Keratinocyte (primary cell): Measurements from ENCODE around the gene MYO7B. TPM values are rescaled to one million over a fixed set of nuclear protein-coding genes. Genes with fewer than 3 reads are reported as not detected.

Experiments
- DNase-seq: peaks from one replicate; pipeline ENCODE4 v3.0.0-alpha.2; 2011; ENCODE audit warnings: low read depth, missing footprints, low spot score
- FAIRE-seq: peaks from 2 replicates; lab custom pipeline; 2011; peaks lifted over from hg19 to GRCh38; lab: Jason Lieb, UNC
- H2AFZ ChIP-seq: 2 replicates; pipeline ENCODE4 v1.6.0; 2012; ENCODE audit warnings: low read length, control low read depth, inconsistent platforms; ENCODE audit not compliant: control insufficient read depth
- H3K27ac ChIP-seq: 2 replicates; pipeline ENCODE4 v1.5.1; 2011; ENCODE audit warnings: low read length; ENCODE audit not compliant: control insufficient read depth, insufficient read depth
- H3K27me3 ChIP-seq: 3 replicates; pipeline ENCODE4 v1.6.0; 2011; ENCODE audit warnings: low read length; ENCODE audit not compliant: control insufficient read depth, insufficient read depth; ENCODE audit errors: extremely low read depth
- H3K36me3 ChIP-seq, 2 experiments: 2 replicates in 1 of 2; 3 replicates in 1 of 2; pipeline ENCODE4 v1.5.1; 2011; ENCODE audit warnings: low read length in 2 of 2, mild to moderate bottlenecking in 1 of 2; ENCODE audit not compliant: control insufficient read depth in 2 of 2, insufficient read depth in 2 of 2; ENCODE audit errors: extremely low read depth in 1 of 2
- H3K4me1 ChIP-seq: 3 replicates; pipeline ENCODE4 v1.5.1; 2011; ENCODE audit warnings: low read length; ENCODE audit not compliant: control insufficient read depth, insufficient read depth; ENCODE audit errors: extremely low read depth
- H3K4me2 ChIP-seq: 3 replicates; pipeline ENCODE4 v1.6.0; 2011; ENCODE audit warnings: low read depth, low read length; ENCODE audit not compliant: control insufficient read depth, insufficient read depth; ENCODE audit errors: extremely low read depth
- H3K4me3 ChIP-seq, 3 experiments: fragments of 200-600 bp in 1 of 3; sonication (generic) in 1 of 3; 2 replicates in 2 of 3; 3 replicates in 1 of 3; pipeline ENCODE4 v1.5.1; 2011 to 2016; ENCODE audit warnings: low read length in 3 of 3, mild to moderate bottlenecking in 3 of 3, control low read depth in 2 of 3, inconsistent platforms in 1 of 3, low read depth in 1 of 3, mixed read lengths in 1 of 3, mixed run types in 1 of 3, moderate library complexity in 1 of 3; ENCODE audit not compliant: control insufficient read depth in 2 of 3, insufficient read depth in 2 of 3; ENCODE audit errors: extremely low read depth in 1 of 3
- H3K79me2 ChIP-seq: 2 replicates; pipeline ENCODE4 v1.6.0; 2012; ENCODE audit warnings: low read length; ENCODE audit not compliant: control insufficient read depth, insufficient read depth
- H3K9ac ChIP-seq: 3 replicates; pipeline ENCODE4 v1.6.0; 2011; ENCODE audit warnings: low read length; ENCODE audit not compliant: control insufficient read depth, insufficient read depth; ENCODE audit errors: extremely low read depth
- H3K9me1 ChIP-seq: 3 replicates; pipeline ENCODE4 v1.6.0; 2011; ENCODE audit warnings: low read length; ENCODE audit not compliant: control insufficient read depth, insufficient read depth; ENCODE audit errors: extremely low read depth
- H3K9me3 ChIP-seq: 2 replicates; pipeline ENCODE4 v1.5.1; 2012; ENCODE audit warnings: low read depth, low read length; ENCODE audit not compliant: control insufficient read depth
- H4K20me1 ChIP-seq: 3 replicates; pipeline ENCODE4 v1.6.0; 2011; ENCODE audit warnings: low read length; ENCODE audit not compliant: control insufficient read depth, insufficient read depth; ENCODE audit errors: extremely low read depth
- CTCF ChIP-seq, 3 experiments: IDR thresholded peaks in 1 of 3; conservative IDR thresholded peaks in 1 of 3; optimal IDR thresholded peaks in 1 of 3; 2 replicates in 2 of 3; 3 replicates in 1 of 3; pipeline versions ENCODE3 to v1.5.1; 2011; ENCODE audit warnings: low read length in 3 of 3, mild to moderate bottlenecking in 3 of 3, moderate library complexity in 2 of 3, control low read depth in 1 of 3, inconsistent platforms in 1 of 3; ENCODE audit not compliant: insufficient read depth in 2 of 3; ENCODE audit errors: extremely low read depth in 1 of 3
- EZH2 ChIP-seq: IDR thresholded peaks from one replicate; pipeline ENCODE4 v1.6.1; 2012; ENCODE audit warnings: inconsistent platforms, mild to moderate bottlenecking, low read length, moderate library complexity
- dilution Hi-C: fragments of 300-500 bp; cut with MboI; formaldehyde crosslinking; loops from one replicate; pipeline ENCODE4 v1.7.0; 2020; ENCODE audit warnings: low sequenced_read_pairs; ENCODE audit not compliant: extremely low pct_ligation_motif_present
- polyA plus RNA-seq, 5 experiments: library from polyadenylated mRNA; depleted of rRNA in 3 of 5; stranded (reverse) in 3 of 5; stranded (forward) in 1 of 5; unstranded in 1 of 5; fragments of >200 nt; gene quantifications; 1 replicate in 1 of 5; 2 replicates in 3 of 5; 3 replicates in 1 of 5; pipeline versions ENCODE4 v1.2.1 to v1.2.3, GENCODE V29; 2011 to 2012; ENCODE audit warnings: missing spikeins in 2 of 5, low read depth in 1 of 5, low replicate concordance in 1 of 5

Gene MYO7B
- polyA plus RNA-seq, 1 donor (not counting 4 experiments of a cell fraction or from before 2014, with no cell fraction given): not detected

- no peak for DNase-seq
- H3K4me1 ChIP-seq: peaks cover 3% of the 10 kb centered on the region
Measured at GRCh38 chr2:127665267-127665893, 129.9 kb downstream of the MYO7B start.

GRCh38 chr2:127669056-127669455, 133.6 kb downstream of the MYO7B start:
- Histone ChIP-seq H3K79me2 (no peaks in the 10 kb centered on the region), H3K9me3 (no peaks in the 10 kb centered on the region), H3K4me3 (no peak overlapping the region), H3K4me1 (no peaks in the 10 kb centered on the region), H2AFZ (no peak overlapping the region), H3K9ac (no peak overlapping the region), H3K9me1 (no peaks in the 10 kb centered on the region), H3K27ac (no peak overlapping the region), H3K36me3 (no peaks in the 10 kb centered on the region), H3K4me2 (no peak overlapping the region), H4K20me1 (no peaks in the 10 kb centered on the region), H3K27me3 (peaks cover 50% of the 10 kb centered on the region)
- DNase-seq (no peak), FAIRE-seq (no peak)
- dilution Hi-C loops: no loop called here
- TF ChIP-seq CTCF (optimal IDR thresholded peaks at IDR 0.05 in 1 of 3, IDR thresholded peaks at IDR 0.05 in 1 of 3, conservative IDR thresholded peaks at IDR 0.05 in 1 of 3; ENCODE audit: extremely low read depth in 1 of 3, insufficient read depth in 2 of 3, low read length in 3 of 3) (no peak), EZH2 (no peak)

More at GRCh38 chr2:127665267-127665893, 129.9 kb downstream of the MYO7B start:
- TF ChIP-seq EZH2: no peak
- no peak for TF ChIP-seq CTCF (optimal IDR thresholded peaks at IDR 0.05 in 1 of 3, IDR thresholded peaks at IDR 0.05 in 1 of 3, conservative IDR thresholded peaks at IDR 0.05 in 1 of 3; ENCODE audit: extremely low read depth in 1 of 3, insufficient read depth in 2 of 3, low read length in 3 of 3)
- Histone ChIP-seq H3K9ac (no peak overlapping the region), H3K9me3 (no peaks in the 10 kb centered on the region), H4K20me1 (no peaks in the 10 kb centered on the region), H3K27ac (no peak overlapping the region), H3K36me3 (no peaks in the 10 kb centered on the region), H3K9me1 (no peaks in the 10 kb centered on the region), H3K27me3 (peaks cover 38% of the 10 kb centered on the region), H3K4me2 (no peak overlapping the region), H2AFZ (no peak overlapping the region), H3K4me3 (no peak overlapping the region), H3K79me2 (no peaks in the 10 kb centered on the region)
- dilution Hi-C loops: no loop called here
- no peak for FAIRE-seq
